Smooth muscle cell (in vitro differentiated cells): Measurements from ENCODE around the gene FRRS1. TPM values are rescaled to one million over a fixed set of nuclear protein-coding genes. Genes with fewer than 3 reads are reported as not detected.

ENCODE experiments used
- DNase-seq: peaks from one replicate; lab custom pipeline; 2025; ENCODE audit not compliant: unreplicated experiment; lab: John Stamatoyannopoulos, UW
- H2AFZ ChIP-seq: fragments of 200-600 bp; sonication (generic); 2 replicates; pipeline ENCODE4 v1.6.0; 2016; ENCODE audit warnings: antibody characterized with exemption, low read depth, mild to moderate bottlenecking
- H3F3A ChIP-seq: fragments of 200-600 bp; sonication (generic); 2 replicates; pipeline ENCODE4 v1.6.0; 2017; ENCODE audit warnings: antibody characterized with exemption, low read depth
- H3K27ac ChIP-seq: fragments of 200-600 bp; sonication (generic); 2 replicates; pipeline ENCODE4 v1.5.1; 2016; ENCODE audit warnings: low read depth, mild to moderate bottlenecking
- H3K27me3 ChIP-seq: fragments of 200-600 bp; sonication (generic); 2 replicates; pipeline ENCODE4 v1.6.1; 2016; ENCODE audit warnings: low read depth, mild to moderate bottlenecking
- H3K36me3 ChIP-seq: fragments of 200-600 bp; sonication (generic); 2 replicates; pipeline ENCODE4 v1.5.1; 2016; ENCODE audit warnings: low read depth
- H3K4me1 ChIP-seq: fragments of 200-600 bp; sonication (generic); 2 replicates; pipeline ENCODE4 v1.5.1; 2016; ENCODE audit warnings: low read depth
- H3K4me2 ChIP-seq: fragments of 200-600 bp; sonication (generic); 2 replicates; pipeline ENCODE4 v1.6.0; 2016; ENCODE audit warnings: mild to moderate bottlenecking
- H3K4me3 ChIP-seq: fragments of 200-600 bp; sonication (generic); 2 replicates; pipeline ENCODE4 v1.5.1; 2016; ENCODE audit warnings: mild to moderate bottlenecking
- H3K79me2 ChIP-seq: fragments of 200-600 bp; sonication (generic); 2 replicates; pipeline ENCODE4 v1.6.0; 2016; ENCODE audit warnings: low read depth, mild to moderate bottlenecking
- H3K9ac ChIP-seq: fragments of 200-600 bp; sonication (generic); 2 replicates; pipeline ENCODE4 v1.6.0; 2016; ENCODE audit warnings: low read depth
- H3K9me3 ChIP-seq: fragments of 200-600 bp; sonication (generic); replicated peaks from 2 replicates; pipeline ENCODE4 v1.5.1; 2016; ENCODE audit warnings: low read depth
- H4K20me1 ChIP-seq: fragments of 200-600 bp; sonication (generic); 2 replicates; pipeline ENCODE4 v1.6.0; 2016; ENCODE audit warnings: low read depth
- WGBS: methylation state at CpG from one replicate; pipeline ENCODE4 v1.1.7; 2016; ENCODE audit warnings: low lambda C conversion rate; 5-methylcytosine and 5-hydroxymethylcytosine counted together
- polyA plus RNA-seq: library from polyadenylated mRNA; unstranded; fragments of >200 nt; fragmentation: Nextera tagmentation; extraction: Ambion mirVana; gene quantifications from 2 replicates; pipeline ENCODE4 v1.2.1, GENCODE V29; 2016
- total RNA-seq: library from RNA; depleted of rRNA; stranded (reverse); fragments of >200 nt; gene quantifications from 2 replicates; pipeline ENCODE4 v1.2.3, GENCODE V29; 2014
- TF ChIP-seq, protein P1 (sequence below): fragments of 200-600 bp; sonication (generic); IDR thresholded peaks from 2 replicates; pipeline ENCODE4 v1.5.1; 2017; ENCODE audit warnings: borderline replicate concordance, mild to moderate bottlenecking, antibody characterized with exemption; ENCODE audit not compliant: insufficient read depth, poor library complexity, severe bottlenecking

The FRRS1 gene
- total and polyA plus RNA-seq, 2 experiments from 2014 or later = 0.79 to 17.0 TPM

DNA sequence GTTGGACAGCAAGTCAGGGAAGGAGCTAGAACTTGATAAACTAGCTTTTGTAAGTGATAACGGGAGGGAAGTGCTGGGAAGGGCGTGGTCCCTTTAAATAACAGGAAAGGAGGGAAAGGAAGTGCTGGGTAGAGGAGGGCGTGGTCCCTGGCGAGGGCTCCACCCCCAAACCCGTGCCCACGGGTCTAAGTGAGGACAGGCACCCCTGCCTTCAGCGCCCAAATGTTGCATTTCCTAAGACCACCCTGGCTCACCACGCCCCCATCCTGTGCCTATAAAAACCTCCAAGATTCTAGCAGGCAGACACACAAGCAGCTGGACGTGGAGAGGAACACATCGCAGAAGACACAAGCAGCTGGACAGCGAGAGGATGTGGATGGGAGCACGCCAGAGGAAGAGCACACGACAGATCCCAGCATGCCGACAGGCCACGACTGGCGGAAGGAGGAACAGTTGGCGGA lies 62.0 kb downstream of the FRRS1 start:
- 91% methylated on average over 17 of the region's 17 CpGs for WGBS
- H3K9me3 ChIP-seq = no peaks in the 10 kb centered on the region
- H3K79me2 ChIP-seq = no peaks in the 10 kb centered on the region
- no peaks in the 10 kb centered on the region for H3F3A ChIP-seq
- H2AFZ ChIP-seq = no peak overlapping the region
- no peak overlapping the region for H3K4me3 ChIP-seq
- TF ChIP-seq, protein P1, sequence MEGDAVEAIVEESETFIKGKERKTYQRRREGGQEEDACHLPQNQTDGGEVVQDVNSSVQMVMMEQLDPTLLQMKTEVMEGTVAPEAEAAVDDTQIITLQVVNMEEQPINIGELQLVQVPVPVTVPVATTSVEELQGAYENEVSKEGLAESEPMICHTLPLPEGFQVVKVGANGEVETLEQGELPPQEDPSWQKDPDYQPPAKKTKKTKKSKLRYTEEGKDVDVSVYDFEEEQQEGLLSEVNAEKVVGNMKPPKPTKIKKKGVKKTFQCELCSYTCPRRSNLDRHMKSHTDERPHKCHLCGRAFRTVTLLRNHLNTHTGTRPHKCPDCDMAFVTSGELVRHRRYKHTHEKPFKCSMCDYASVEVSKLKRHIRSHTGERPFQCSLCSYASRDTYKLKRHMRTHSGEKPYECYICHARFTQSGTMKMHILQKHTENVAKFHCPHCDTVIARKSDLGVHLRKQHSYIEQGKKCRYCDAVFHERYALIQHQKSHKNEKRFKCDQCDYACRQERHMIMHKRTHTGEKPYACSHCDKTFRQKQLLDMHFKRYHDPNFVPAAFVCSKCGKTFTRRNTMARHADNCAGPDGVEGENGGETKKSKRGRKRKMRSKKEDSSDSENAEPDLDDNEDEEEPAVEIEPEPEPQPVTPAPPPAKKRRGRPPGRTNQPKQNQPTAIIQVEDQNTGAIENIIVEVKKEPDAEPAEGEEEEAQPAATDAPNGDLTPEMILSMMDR = no peak
- H4K20me1 ChIP-seq = no peaks in the 10 kb centered on the region
- no peaks in the 10 kb centered on the region for H3K4me1 ChIP-seq
- DNase-seq = no peak
- H3K36me3 ChIP-seq = no peaks in the 10 kb centered on the region
- no peak overlapping the region for H3K4me2 ChIP-seq
- no peak overlapping the region for H3K27ac ChIP-seq
- no peaks in the 10 kb centered on the region for H3K27me3 ChIP-seq
- no peak overlapping the region for H3K9ac ChIP-seq

DNA sequence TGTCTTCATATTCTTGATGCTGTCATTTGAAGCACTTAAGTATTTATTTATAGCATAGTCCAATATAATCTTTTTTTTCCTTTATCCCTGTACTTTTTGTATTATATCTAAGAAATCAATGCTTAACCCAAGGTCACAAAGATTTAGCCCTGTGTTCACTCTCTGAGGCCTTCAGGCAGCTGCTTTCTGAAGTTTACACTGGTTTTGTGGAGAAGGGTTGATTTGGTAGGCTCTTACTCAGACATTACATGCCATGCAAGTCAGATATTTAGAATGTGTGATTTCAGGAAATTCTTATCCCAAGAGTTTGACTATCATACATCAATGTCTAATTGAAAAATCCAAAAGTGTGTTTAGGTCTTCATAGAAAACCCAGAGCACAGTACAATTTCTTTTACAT lies 64.2 kb downstream of the FRRS1 start:
- Histone ChIP-seq H3F3A (no peaks in the 10 kb centered on the region), H3K4me2 (no peak overlapping the region), H3K36me3 (no peaks in the 10 kb centered on the region), H2AFZ (no peak overlapping the region), H3K9me3 (no peaks in the 10 kb centered on the region), H3K27me3 (no peaks in the 10 kb centered on the region), H3K4me1 (no peaks in the 10 kb centered on the region), H3K4me3 (no peak overlapping the region), H3K27ac (no peak overlapping the region), H3K79me2 (no peaks in the 10 kb centered on the region), H4K20me1 (no peaks in the 10 kb centered on the region), H3K9ac (no peak overlapping the region)
- no peak for DNase-seq
- TF ChIP-seq, protein P1 = no peak

DNA sequence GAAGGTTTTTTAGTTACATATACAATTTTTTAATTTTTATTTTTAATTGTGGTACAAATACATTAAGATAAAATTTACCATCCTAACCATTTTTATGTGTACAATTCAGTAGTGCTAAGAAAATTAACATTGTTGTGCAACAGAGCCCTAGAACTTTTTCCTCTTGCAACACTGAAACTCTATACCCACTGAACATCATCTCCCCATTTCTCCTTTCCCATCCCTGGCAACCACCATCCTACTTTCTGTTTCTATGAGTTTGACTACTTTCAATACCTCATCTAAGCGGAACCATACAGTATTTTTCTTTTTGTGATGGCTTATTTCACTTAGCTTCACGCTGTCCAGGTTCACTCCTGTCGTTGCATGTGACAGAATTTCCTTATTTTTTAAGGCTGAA lies 66.4 kb downstream of the FRRS1 start:
- Histone ChIP-seq H3K4me2 (no peak overlapping the region), H3K4me3 (no peak overlapping the region), H2AFZ (no peak overlapping the region), H3K27ac (no peak overlapping the region), H3K4me1 (no peaks in the 10 kb centered on the region), H3F3A (no peaks in the 10 kb centered on the region), H3K36me3 (no peaks in the 10 kb centered on the region), H4K20me1 (no peaks in the 10 kb centered on the region), H3K79me2 (no peaks in the 10 kb centered on the region), H3K27me3 (no peaks in the 10 kb centered on the region), H3K9me3 (no peaks in the 10 kb centered on the region), H3K9ac (no peak overlapping the region)
- 98% methylated on average over 3 of the region's 3 CpGs for WGBS
- DNase-seq = no peak
- TF ChIP-seq, protein P1 = no peak

DNA sequence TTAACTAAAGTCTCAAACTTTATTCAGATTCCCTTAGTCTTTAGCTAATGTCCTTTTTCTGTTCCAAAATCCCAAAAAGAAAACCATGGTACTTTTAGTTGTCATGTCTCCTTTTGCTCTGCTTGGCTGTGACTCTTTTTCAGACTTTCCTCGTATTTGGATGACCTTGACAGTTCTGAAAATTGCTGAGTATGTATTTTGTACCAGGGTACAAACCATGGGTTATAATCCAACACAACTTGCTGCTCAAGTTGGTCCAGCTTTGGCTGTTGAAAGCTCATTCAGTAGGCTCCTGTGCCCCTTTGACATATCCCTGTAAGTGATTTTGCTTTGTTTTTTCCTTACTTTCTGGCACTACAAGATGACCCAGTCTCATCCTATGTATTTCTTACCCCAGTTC lies 68.9 kb downstream of the FRRS1 start:
- no peaks in the 10 kb centered on the region for H3K4me1 ChIP-seq
- WGBS = 84% methylated on average over 1 of the region's 1 CpG
- no peaks in the 10 kb centered on the region for H3K9me3 ChIP-seq
- no peak overlapping the region for H3K4me2 ChIP-seq
- H3K4me3 ChIP-seq = no peak overlapping the region
- H3K79me2 ChIP-seq = no peaks in the 10 kb centered on the region
- H3F3A ChIP-seq = no peaks in the 10 kb centered on the region
- no peak for DNase-seq
- H4K20me1 ChIP-seq = no peaks in the 10 kb centered on the region
- H3K27me3 ChIP-seq = no peaks in the 10 kb centered on the region
- H3K9ac ChIP-seq = no peak overlapping the region
- H3K27ac ChIP-seq = no peak overlapping the region
- no peaks in the 10 kb centered on the region for H3K36me3 ChIP-seq
- no peak overlapping the region for H2AFZ ChIP-seq
- TF ChIP-seq, protein P1 = no peak
